Aorta (tissue), 5 donors: Measurements from ENCODE around the gene APBB1IP. TPM values are rescaled to one million over a fixed set of nuclear protein-coding genes. Genes with fewer than 3 reads are reported as not detected.
A peak's percentile ranks its signal among the peaks of the same experiment; 100 is the strongest.
"Not testable (repeated sequence)": the region's sequence is repeated elsewhere in the genome, so short reads cannot be mapped to it uniquely, and the experiment has no call there.

Source experiments
- ATAC-seq: fragments of 200-7000 bp; cut with Tn5 transposase; one replicate; pipeline ENCODE4 v1.9.1; 2022; ENCODE audit warnings: moderate library complexity; ENCODE audit not compliant: low FRiP score
- DNase-seq, 2 donors: peaks; one replicate each; pipeline ENCODE4 v3.0.0-alpha.2; 2020
- H3K27ac ChIP-seq, 2 donors: one replicate each; pipeline ENCODE4 v1.5.1; 2013; ENCODE audit warnings: low read length in 2 of 2, mild to moderate bottlenecking in 2 of 2, moderate library complexity in 2 of 2, control low read depth in 1 of 2, inconsistent platforms in 1 of 2, low read depth in 1 of 2
- H3K27me3 ChIP-seq, 2 donors: one replicate each; pipeline ENCODE4 v1.6.1; 2013; ENCODE audit warnings: control low read depth in 1 of 2, low read length in 1 of 2, mild to moderate bottlenecking in 1 of 2, moderate library complexity in 1 of 2; ENCODE audit not compliant: insufficient read depth in 2 of 2, control insufficient read depth in 1 of 2
- H3K36me3 ChIP-seq, 2 donors: one replicate each; pipeline ENCODE4 v1.6.1; 2013; ENCODE audit warnings: control low read depth in 1 of 2, low read length in 1 of 2, mild to moderate bottlenecking in 1 of 2; ENCODE audit not compliant: insufficient read depth in 2 of 2, control insufficient read depth in 1 of 2
- H3K4me1 ChIP-seq, 2 donors: one replicate each; pipeline ENCODE4 v1.6.1; 2013; ENCODE audit warnings: low read length in 2 of 2, control low read depth in 1 of 2, mild to moderate bottlenecking in 1 of 2, moderate library complexity in 1 of 2; ENCODE audit not compliant: insufficient read depth in 2 of 2, control insufficient read depth in 1 of 2
- H3K4me3 ChIP-seq, 2 donors: one replicate each; pipeline ENCODE4 v1.5.1; 2013; ENCODE audit warnings: low read length in 2 of 2, control low read depth in 1 of 2, mild to moderate bottlenecking in 1 of 2
- H3K9me3 ChIP-seq: one replicate; pipeline ENCODE4 v1.6.1; 2013; ENCODE audit warnings: mild to moderate bottlenecking, low read length; ENCODE audit not compliant: control insufficient read depth
- WGBS, 2 donors: extraction: QIAGEN DNeasy Blood & Tissue Kit; methylation state at CpG; one replicate each; pipeline ENCODE4 v1.1.7; 2013; 5-methylcytosine and 5-hydroxymethylcytosine counted together
- intact Hi-C, 2 donors: fragments of 100-400 bp; cut with DNase I; formaldehyde crosslinking; loops; one replicate each; pipeline versions ENCODE4 v1.14.2 to v1.15.0; 2022
- polyA plus RNA-seq, 2 donors: library from polyadenylated mRNA; stranded (reverse); fragments of 200-250 nt; gene quantifications; one replicate each; pipeline ENCODE4 v1.2.3, GENCODE V29; 2013
- total RNA-seq, 2 donors: library from RNA; stranded (reverse); fragmentation: NEBNext Ultra II Directional; extraction: Animal tissue kit (Norgen Biotek cat#: 25700); gene quantifications; one replicate each; pipeline ENCODE4 v1.2.1, GENCODE V29; 2021
- donor health status: healthy with polysubstance abuse.
- donor health status: Bipolar disorder and iron deficiency.
- donor health status: DM: no; HTN: no; CAD: no.
- donor health status: DM: no; HTN: no; CAD: no.
- donor health status: DM: yes; HTN: yes; CAD: no.

The APBB1IP gene
- total and polyA plus RNA-seq, 4 donors: 0.82 to 18.5 (median 7.7) TPM

DNA sequence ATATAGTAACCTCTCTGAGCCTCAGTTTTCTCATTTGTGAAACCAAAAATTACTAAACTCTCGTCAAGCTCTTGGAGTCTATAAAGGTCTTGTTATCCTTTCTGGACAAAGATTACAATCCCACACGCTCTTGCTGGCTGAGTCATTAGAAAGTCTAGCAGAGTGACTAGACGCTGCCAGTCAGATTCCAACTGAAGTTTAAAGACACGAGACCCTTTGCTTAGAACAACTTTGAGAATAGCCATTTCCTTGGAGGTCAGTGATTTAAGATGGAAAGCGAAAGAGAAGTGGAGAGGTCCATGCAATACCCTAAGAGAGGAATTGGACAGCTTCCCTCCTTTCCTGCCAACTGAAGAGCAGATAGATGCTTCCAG lies 119.5 kb downstream of the APBB1IP start:
- Histone ChIP-seq H3K36me3 (no peaks in the 10 kb centered on the region), H3K4me3 (no peak overlapping the region), H3K4me1 (no peaks in the 10 kb centered on the region), H3K27me3 (no peaks in the 10 kb centered on the region), H3K27ac (no peak overlapping the region), H3K9me3 (no peaks in the 10 kb centered on the region)
- WGBS, 2 donors: 8 to 10% methylated on average over 5 of the region's 5 CpGs
- ATAC-seq (peak; percentile 69), DNase-seq (no peak)
- intact Hi-C loops: loop anchor here (2.0 to 10.0 kb wide), 3 partner anchors 223 to 685 kb away; no protein-coding TSS in a partner anchor

- no peak for ATAC-seq
Measured at GRCh38 chr10:26566525-26567350, 128.6 kb downstream of the APBB1IP start.

GRCh38 chr10:26567351-26567721 lies 129.2 kb downstream of the APBB1IP start:
- Histone ChIP-seq H3K27me3 (peaks cover 0 to 2% of the 10 kb centered on the region in 2 donors), H3K4me1 (no peaks in the 10 kb centered on the region), H3K27ac (no peak overlapping the region), H3K36me3 (no peaks in the 10 kb centered on the region), H3K4me3 (peak overlapping the region; percentile 37 to 42), H3K9me3 (peaks cover 2% of the 10 kb centered on the region)
- intact Hi-C loops: no loop called here
- 5% methylated on average over 9 to 10 of the region's 10 CpGs for WGBS, 2 donors
- ATAC-seq (no peak), DNase-seq (no peak)

More at GRCh38 chr10:26566525-26567350, 128.6 kb downstream of the APBB1IP start:
- Histone ChIP-seq H3K4me3 (peak overlapping the region; percentile 37 to 42), H3K9me3 (peaks cover 2% of the 10 kb centered on the region), H3K36me3 (no peaks in the 10 kb centered on the region), H3K4me1 (no peaks in the 10 kb centered on the region), H3K27me3 (peaks cover 0 to 2% of the 10 kb centered on the region in 2 donors), H3K27ac (no peak overlapping the region)
- intact Hi-C loops: no loop called here
- 12 to 13% methylated on average over 42 to 64 of the region's 64 CpGs for WGBS, 2 donors
- DNase-seq: peak in 1 of 2 donors; percentile 79

- ATAC-seq (no peak), DNase-seq (no peak)
- H3K4me1 ChIP-seq: no peaks in the 10 kb centered on the region
- H3K4me3 ChIP-seq: no peak overlapping the region
- no peak overlapping the region for H3K27ac ChIP-seq
- intact Hi-C loops: loop anchor here in 1 of 2 donors (5.0 kb wide), 1 partner anchor 746 kb away; no protein-coding TSS in a partner anchor
- 58 to 85% methylated on average over 1 of the region's 1 CpG for WGBS, 2 donors
- peaks cover 0 to 1% of the 10 kb centered on the region in 2 donors for H3K27me3 ChIP-seq
- H3K9me3 ChIP-seq: peaks cover 3% of the 10 kb centered on the region
- H3K36me3 ChIP-seq: no peaks in the 10 kb centered on the region
Measured at GRCh38 chr10:26571655-26572054, 133.5 kb downstream of the APBB1IP start.

- H3K36me3 ChIP-seq: no peaks in the 10 kb centered on the region
- H3K27ac ChIP-seq: no peak overlapping the region
- WGBS, 2 donors: 34 to 40% methylated on average over 2 of the region's 2 CpGs
- H3K9me3 ChIP-seq: peaks cover 3% of the 10 kb centered on the region
- no peaks in the 10 kb centered on the region for H3K4me1 ChIP-seq
- no peak for DNase-seq
- intact Hi-C loops: loop anchor here in 1 of 2 donors (5.0 kb wide), 1 partner anchor 744 kb away; no protein-coding TSS in a partner anchor
- H3K27me3 ChIP-seq: peaks cover 0 to 1% of the 10 kb centered on the region in 2 donors
- no peak for ATAC-seq
- no peak overlapping the region for H3K4me3 ChIP-seq
Measured at GRCh38 chr10:26573674-26574073, 135.5 kb downstream of the APBB1IP start.

- no peak overlapping the region for H3K4me3 ChIP-seq
- H3K4me1 ChIP-seq: no peaks in the 10 kb centered on the region
- no peaks in the 10 kb centered on the region for H3K36me3 ChIP-seq
- ATAC-seq: no peak
- intact Hi-C loops: loop anchor here in 1 of 2 donors (5.0 kb wide), 1 partner anchor 743 kb away; no protein-coding TSS in a partner anchor
- H3K9me3 ChIP-seq: peaks cover 3% of the 10 kb centered on the region
- peaks cover 0 to 1% of the 10 kb centered on the region in 2 donors for H3K27me3 ChIP-seq
- DNase-seq: no peak
- H3K27ac ChIP-seq: no peak overlapping the region
- 83 to 87% methylated on average over 4 of the region's 4 CpGs for WGBS, 2 donors
Measured at GRCh38 chr10:26574783-26575182, 136.6 kb downstream of the APBB1IP start.

GRCh38 chr10:26578371-26578770 lies 140.2 kb downstream of the APBB1IP start:
- DNase-seq, H3K36me3 ChIP-seq, H3K27ac ChIP-seq, intact Hi-C loops, H3K27me3 ChIP-seq, H3K4me3 ChIP-seq, ATAC-seq, H3K4me1 ChIP-seq, H3K9me3 ChIP-seq: not testable (repeated sequence)
- WGBS, 2 donors: 39 to 61% methylated on average over 6 of the region's 6 CpGs

GRCh38 chr10:26579256-26580063 lies 141.3 kb downstream of the APBB1IP start:
- peaks cover 2% of the 10 kb centered on the region for H3K9me3 ChIP-seq
- no peaks in the 10 kb centered on the region for H3K4me1 ChIP-seq
- H3K4me3 ChIP-seq: no peak overlapping the region
- DNase-seq (no peak), ATAC-seq (no peak)
- peaks cover 0 to 1% of the 10 kb centered on the region in 2 donors for H3K27me3 ChIP-seq
- WGBS, 2 donors: 82 to 91% methylated on average over 26 of the region's 26 CpGs
- no peak overlapping the region for H3K27ac ChIP-seq
- H3K36me3 ChIP-seq: no peaks in the 10 kb centered on the region
- intact Hi-C loops: no loop called here
